Fibroblast of skin of scalp (primary cell): Measurements from ENCODE around the gene TNRC18. TPM values are rescaled to one million over a fixed set of nuclear protein-coding genes. Genes with fewer than 3 reads are reported as not detected.
"Not testable (repeated sequence)": the region's sequence is repeated elsewhere in the genome, so short reads cannot be mapped to it uniquely, and the experiment has no call there.

Experiments used
- DNase-seq: peaks from one replicate; pipeline ENCODE4 v3.0.0-alpha.2; 2013
- polyA plus RNA-seq, 2 experiments: library from polyadenylated mRNA; unstranded; fragments of 120-200 nt; gene quantifications; one replicate each; pipeline ENCODE4 v1.2.1, GENCODE V29; 2013; ENCODE audit not compliant: insufficient read length in 2 of 2

Gene TNRC18
- 93.0 TPM for polyA plus RNA-seq (2013, experiment 1 of 2; ENCODE audit: insufficient read length)
- 85.9 TPM for polyA plus RNA-seq (2013, experiment 2 of 2; ENCODE audit: insufficient read length)

DNA sequence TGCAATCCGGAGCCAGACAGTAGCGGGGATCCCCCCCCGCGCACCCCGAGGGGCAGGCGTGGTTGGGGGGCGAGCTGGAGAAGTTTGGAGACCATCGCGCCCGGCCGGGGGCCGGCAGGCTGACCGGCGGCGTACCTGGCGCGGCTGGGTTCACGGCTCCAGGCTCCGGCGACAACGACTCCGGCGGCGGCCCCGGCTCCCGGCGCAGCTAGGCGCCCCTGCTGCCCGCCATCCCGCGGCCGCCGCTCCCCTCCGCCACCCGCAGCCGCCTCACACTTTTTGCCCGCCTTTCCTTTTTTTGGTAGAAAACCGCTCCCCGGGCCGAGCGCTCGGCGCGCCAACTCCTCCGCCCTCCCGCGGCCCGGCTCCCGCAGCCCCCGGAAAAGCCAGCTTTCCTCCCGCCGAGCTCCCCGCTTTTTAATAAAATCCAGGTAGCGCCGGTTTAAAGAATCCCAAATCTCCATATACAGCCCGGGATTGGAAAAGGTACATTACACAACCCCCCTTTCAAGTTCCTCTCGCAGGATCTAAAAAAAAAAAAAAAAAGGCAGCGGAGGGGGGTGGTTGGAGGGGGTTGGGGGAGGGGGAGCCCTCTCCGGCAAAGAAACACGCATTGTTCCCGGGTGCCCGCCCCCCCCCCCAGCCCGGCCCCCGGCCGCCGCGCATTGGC, at the start of gene TNRC18:
TSS of gene TNRC18 (minus strand) at position 529 of the 670 bp plus-strand sequence. CDS start 2,588 bp downstream, outside the sequence.
- DNase-seq: no peak

DNA sequence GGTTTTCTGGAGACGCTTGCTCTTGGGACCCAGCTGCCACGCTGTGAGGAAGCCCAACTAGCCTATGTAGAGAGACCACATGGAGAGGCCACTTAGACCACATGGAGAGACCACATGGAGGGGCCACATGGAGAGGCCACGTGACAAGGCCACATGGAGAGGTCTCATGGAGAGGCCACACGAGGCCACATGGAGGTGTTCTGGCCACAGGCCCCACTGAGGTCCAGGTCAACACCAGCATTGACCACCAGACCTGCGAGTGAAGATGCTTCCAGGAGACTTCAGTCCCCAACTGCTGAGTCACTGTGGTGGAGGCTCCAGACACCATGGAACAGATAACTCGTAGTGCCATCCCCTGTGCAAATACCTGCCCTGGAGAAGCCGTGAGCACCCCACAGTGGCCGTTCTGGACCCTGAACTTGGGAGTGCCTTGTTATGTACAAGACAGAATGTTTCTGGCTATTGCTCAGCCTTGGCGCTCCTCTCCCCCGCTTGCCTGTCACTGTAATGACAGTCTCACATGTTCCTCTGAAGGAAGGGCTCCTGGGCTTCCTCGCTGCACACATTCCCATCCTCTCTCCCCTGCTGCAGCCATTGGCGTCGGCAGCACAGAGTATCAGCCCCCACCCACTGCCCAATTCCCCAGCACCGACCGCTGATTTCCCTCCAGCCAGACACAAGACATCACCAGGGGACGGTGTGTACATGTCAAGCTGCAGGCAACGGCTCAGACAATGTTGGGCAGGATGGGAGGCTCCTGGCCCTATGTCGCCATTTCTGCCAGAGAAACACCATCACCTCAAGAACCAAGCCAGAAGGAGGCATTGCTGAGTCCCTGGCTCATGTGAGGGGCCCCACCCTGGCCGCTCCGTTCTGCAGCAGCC, 49.0 kb upstream of the TNRC18 start:
- no peak for DNase-seq

GRCh38 chr7:5471623-5472022, 48.0 kb upstream of the TNRC18 start:
- not testable (repeated sequence) for DNase-seq

DNA sequence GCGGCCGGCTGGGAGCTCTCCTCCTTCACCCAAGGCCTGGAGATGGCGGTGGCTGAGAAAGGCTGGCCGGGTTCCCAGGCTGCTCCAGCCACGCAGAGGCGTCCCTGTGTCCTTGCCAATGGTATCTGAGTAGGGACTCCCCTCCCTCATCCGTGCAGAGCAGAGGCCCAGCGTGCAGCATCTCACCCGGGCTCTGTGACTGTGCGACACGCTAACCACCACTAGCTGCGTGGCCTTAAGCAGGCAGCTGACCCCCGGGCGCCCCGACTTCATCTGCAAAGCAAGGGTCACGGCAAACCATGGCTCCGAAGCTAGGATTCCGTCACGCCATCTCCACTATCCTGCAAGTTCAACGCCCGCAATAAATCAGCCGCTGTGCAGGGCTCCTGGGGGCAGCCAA, 47.2 kb upstream of the TNRC18 start:
- no peak for DNase-seq

- no peak for DNase-seq
Observed at GRCh38 chr7:5470167-5470532, 46.5 kb upstream of the TNRC18 start.

- DNase-seq: no peak
Observed at GRCh38 chr7:5469375-5470166, 45.9 kb upstream of the TNRC18 start.

GRCh38 chr7:5467645-5468044, 44.0 kb upstream of the TNRC18 start:
- DNase-seq: no peak

DNA sequence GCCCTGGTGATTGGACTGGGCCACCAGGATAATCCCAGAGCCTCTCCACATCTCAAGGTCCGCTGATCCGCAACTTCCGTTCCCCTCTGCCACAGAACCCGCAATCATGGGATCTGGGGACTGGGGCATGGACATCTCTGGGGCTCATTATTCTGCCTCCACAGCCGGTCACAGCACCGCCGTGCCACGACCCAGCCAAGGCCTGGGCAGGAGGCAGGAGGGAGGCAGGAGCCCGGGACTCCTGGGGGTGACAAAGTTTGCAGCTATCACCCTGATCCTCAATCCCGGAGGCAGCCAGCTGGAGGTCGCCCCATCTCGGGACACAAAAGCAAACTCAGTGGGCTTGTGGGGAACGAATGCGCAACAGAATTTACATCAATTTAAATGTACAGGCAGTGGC, 42.9 kb upstream of the TNRC18 start:
- no peak for DNase-seq

DNA sequence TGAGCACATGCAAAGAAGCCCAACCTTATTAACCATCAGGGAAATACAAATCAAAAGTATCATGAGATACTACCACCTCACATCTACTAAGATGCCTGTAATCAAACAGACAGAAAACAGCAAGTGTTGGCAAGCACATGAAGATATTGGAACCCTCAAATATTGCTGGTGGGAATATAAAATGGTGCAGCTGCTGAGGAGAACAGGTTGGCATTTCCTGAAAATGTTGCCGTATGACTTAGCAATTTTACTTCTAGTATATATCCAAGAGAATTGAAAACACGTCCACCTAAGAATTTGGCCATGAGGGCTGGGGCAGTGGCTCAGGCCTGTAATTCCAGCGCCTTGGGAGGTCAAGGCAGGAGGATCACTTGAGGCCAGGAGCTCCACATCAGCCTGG, 39.4 kb upstream of the TNRC18 start:
- no peak for DNase-seq

DNA sequence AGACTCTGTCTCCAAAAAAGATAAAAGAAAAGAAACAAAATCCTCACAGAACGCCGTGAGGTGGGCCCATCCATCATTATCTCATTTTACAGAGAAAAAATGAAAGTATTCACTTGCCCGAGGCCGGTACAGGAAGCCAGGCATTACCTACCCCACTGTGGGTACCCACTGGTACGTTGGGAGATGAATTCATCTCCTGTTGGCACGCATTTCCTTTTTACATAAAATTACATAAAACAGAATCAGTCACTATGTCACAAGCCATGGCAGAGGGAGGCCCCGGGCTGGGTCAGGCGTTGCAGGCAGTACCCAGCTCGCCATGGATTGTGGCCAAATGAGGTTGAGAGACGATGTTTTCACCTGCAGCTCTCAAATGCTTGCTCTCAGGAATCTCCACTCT, 38.6 kb upstream of the TNRC18 start:
- no peak for DNase-seq

GRCh38 chr7:5458921-5459480, 35.4 kb upstream of the TNRC18 start:
- no peak for DNase-seq

- DNase-seq: no peak
Observed at GRCh38 chr7:5457245-5457735, 33.7 kb upstream of the TNRC18 start.

GRCh38 chr7:5456409-5456808, 32.8 kb upstream of the TNRC18 start:
- no peak for DNase-seq

DNA sequence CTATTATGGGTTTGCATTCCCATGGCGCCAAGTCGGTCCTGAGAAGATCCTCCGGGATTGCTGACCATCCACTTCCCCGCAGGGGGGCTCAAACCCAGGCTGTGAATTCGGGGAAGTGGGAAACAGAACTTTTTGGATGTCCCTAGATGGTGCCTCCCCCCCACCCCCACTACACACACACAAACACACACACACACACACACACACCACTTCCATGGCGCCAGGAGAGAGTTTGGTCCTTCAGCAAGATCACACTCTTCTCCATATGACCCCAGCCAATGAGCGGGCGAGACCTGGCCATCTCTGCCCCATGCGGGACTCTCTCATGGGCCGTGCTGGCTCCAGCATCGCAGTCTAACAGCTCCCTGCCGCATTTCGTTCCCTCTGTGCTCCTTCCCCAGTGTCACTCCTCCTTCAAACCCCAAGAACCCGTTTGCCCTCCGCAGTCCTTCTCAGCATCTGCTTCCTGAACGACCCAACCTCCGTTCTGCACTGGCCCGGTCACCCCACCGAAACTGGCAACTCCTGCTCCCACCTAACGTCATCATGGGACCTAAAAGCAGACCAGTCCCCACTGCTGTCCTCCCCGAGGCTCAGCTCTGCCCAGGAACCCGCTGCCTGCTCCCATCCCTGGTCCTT, 32.1 kb upstream of the TNRC18 start:
- no peak for DNase-seq

GRCh38 chr7:5455175-5455574, 31.5 kb upstream of the TNRC18 start:
- no peak for DNase-seq

- DNase-seq: no peak
Observed at GRCh38 chr7:5454485-5454884, 30.9 kb upstream of the TNRC18 start.

- no peak for DNase-seq
Observed at GRCh38 chr7:5453566-5454075, 30.0 kb upstream of the TNRC18 start.

DNA sequence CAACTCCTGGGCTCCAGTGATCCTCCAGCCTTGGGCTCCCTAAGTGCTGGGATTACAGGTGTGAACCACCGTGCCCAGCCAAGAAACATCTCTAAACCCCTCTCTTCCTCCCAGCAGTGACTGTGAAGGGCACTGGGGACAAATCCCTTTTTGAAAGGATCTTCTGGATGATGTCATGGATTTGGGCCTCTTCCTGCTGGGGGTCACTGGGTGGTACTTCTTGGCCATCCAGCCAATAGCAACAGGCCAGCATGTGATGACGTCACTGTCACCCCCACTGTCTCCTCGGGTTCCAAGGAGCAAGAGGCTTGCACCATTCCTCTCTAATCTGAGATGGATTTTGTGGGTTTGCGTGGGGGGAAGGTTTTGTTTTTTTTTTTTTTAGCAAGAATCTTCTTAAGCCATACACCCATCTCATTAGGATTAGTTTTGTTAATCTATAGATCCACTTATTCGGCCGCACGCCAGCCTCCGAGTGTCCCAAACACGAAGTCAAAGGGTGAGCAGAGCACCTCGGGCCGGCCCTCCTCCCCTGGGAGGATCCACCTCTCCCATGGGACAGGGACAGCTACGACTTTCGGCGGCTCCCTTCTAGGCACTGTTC, 29.4 kb upstream of the TNRC18 start:
- peak; percentile 79 for DNase-seq

GRCh38 chr7:5452470-5452899, 28.9 kb upstream of the TNRC18 start:
- no peak for DNase-seq

- no peak for DNase-seq
Observed at GRCh38 chr7:5451391-5451790, 27.8 kb upstream of the TNRC18 start.
